ENCODE data around the gene PYGO2.

The PYGO2 gene

DNA sequence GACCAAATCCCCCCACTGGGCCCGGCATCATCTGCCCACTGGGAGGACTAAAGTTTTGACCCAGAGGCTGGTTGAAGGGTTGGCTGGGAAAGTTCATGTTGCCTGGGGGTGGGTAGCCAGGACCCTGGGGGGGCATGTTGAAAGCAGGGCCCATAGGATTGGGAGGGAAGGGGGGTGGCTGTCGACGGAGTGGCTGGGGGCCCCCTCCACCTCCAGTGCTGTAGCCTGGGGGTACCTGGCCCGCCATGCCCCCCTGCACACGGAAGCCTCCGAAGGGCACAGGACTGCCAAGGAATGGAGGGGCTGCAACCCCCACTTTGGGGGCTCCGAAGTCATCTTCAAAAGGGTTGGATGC is 2.2 kb downstream of the PYGO2 start:
- no peak for DNase-seq

GRCh38 chr1:154958681-154959425 is 2.7 kb downstream of the PYGO2 start:
- no peak for DNase-seq

- no peak for DNase-seq
Measured at GRCh38 chr1:154958036-154958435, 3.5 kb downstream of the PYGO2 start.

GRCh38 chr1:154957091-154957657 is 4.4 kb downstream of the PYGO2 start:
- no peak for DNase-seq

- DNase-seq, result no peak
Measured at GRCh38 chr1:154956544-154956941, 5.0 kb downstream of the PYGO2 start.

DNA sequence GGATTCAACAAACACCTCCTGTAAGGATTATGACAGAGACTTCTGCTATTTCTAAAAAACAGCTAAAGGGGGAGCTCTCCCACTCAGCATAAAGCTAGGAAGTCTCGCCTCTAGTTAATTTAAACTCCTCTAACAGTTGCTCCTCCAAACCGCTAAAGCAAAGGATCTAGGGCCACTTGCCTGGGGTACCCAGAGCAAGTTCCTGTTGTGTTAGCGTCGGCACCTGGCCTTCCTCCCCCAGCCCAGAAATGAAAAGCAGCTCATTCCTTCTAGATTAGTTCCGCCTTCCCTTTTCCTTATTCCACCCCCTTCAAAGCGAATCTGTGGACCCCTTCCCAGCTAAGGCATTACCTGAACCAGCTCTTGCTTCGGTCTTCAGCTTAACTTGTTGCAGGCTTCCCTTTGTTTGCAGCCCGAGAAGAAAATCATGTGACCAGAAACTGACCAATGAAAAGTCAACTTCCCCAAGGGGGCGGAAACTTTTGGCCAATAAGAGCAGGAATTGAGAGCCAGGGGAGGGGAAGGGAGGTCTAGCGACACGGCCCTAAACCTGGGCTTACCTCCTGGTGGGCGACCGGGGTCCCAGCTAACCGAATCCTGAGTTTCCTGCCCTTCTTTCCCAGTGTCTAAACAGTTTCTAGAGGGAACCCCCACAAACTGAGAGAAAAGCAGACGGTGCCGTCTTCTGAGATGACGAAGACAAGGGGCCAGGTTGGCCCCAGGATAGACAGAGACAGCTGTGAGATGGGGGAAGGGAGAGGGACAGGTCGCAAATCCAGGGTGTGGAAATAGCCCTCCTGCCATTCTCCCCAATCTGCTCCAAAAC is 5.7 kb downstream of the PYGO2 start, which contains the start of gene PBXIP1:
Gene PBXIP1 (minus strand): TSS at position 382 of the 826 bp plus-strand sequence. CDS start 2,378 bp downstream, outside the sequence.
- peak; percentile 90 for DNase-seq

GRCh38 chr1:154955039-154955717 is 6.4 kb downstream of the PYGO2 start:
- peak; percentile 98 for DNase-seq

GRCh38 chr1:154954541-154954940 is 7.0 kb downstream of the PYGO2 start:
- DNase-seq, result no peak

DNA sequence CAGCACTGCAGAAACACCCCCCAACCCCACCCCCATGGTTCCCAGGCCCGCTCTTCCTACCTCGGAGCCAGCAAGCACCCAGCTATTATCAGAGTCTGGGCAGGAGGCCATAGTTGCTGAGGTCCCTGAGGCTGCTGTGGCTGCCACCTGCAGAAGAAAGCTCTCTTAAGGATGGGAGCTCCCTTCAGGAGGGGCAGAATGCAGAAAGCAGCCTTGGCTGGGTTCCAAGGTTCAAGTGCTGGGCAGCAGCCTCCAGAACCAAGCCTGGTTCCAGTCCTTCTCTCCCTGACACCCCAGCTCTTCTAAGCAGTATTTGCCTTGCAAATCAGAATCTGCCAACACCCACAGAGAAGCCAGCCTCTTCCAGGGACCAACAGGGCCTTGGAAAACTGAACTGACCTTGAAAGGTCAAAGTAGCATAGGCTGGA is 8.0 kb downstream of the PYGO2 start:
- no peak for DNase-seq

DNA sequence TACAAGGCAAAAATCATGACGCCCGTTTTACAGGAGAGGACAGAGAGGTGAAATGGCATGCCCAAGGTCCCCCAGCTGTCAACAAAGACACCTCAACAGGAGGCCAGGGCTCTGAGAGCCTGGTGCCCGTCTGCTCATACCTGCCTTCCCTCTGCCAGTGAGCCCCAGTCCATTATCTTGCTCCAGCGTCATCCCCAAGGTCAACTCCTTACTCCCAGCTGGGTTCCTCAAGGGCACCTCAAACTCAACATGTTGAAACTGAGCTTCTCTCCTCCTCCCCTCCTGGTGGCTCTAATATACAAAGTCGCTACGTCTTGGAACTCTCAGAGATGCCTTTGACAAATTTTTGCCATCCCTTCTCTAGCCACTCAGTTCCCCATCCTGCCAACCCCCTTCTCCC is 8.9 kb downstream of the PYGO2 start:
- DNase-seq, result no peak

DNA sequence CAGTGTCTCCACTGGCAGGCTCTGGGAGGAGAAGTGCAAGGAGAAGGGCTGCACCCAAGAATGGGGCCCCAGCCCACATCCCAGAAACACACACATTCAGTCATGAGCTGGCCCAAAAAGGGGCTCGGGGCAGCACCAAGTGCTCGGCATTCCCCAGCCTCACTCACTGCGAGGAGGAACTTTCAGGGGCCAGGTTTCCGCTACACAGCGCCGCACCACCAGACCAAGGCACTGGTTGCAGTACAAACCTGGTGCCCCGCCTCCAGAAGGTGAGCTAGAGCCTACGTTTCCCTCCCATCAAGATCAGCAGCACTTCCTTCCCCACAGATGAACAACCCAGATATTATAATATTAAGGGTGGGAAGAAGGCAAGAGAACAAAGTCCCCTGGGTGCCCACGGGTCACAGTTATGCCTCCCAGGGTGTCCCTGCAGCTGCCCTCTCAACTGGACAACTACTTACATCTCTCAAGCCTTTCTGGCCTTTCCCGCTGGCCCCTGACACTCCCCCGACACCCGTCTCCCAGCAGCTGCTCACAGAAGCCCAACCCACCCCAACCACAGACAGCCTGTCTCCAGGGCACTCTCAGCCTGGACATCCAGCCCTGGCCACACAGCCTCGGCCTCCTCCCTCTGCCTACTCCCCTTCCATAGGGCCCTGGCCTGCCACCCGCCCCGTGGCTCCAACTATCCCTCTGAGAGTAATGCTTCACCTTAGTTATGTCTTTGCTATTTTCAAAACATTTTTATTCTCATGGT is 9.5 kb downstream of the PYGO2 start:
- DNase-seq, result peak; percentile 66

GRCh38 chr1:154948079-154948478 is 13.5 kb downstream of the PYGO2 start:
- DNase-seq, result no peak

DNA sequence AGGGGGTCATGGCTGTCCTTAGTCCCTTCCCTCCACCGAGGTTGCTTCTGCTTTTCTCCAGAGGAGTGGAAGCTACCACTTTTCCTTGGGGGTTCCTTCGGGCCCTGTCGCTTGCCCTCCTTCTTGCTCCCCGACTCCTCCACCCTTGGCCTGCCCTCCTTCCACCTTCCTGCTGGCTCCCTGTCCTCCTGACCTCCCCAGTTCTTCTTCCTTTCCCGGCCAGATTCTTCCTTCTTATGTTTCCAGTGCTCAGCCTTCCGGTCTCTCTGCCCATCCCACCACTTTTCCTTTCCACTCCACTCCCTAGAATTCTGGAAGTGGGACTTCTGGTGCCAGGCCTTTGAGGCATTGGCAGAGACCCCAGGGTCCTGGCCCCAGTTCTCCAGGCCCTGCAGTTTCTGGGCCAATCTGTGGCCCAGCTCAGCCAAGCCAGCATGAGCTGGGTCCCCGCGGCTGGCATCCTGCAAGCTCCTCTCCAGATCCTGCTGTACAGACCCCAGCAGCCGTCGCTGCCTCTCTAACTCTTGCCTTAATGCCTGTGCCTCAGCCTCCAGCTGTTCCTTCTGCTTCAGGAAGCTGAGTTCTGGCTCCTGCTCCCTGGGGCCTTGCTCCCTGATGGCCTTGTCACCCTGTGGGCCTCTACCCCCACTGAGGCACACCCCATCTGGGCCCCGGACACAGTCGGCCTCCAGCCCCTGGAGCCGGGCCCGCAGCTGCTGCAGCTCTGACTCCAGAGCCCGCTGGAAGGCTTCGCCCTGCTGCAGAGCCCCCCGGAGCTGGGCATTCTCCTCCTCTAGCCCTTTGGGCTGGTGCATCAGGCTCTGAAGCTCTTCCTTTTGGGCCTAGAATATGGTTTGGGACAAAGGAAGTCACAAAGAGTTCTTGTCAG is 15.4 kb downstream of the PYGO2 start:
- DNase-seq, result no peak

DNA sequence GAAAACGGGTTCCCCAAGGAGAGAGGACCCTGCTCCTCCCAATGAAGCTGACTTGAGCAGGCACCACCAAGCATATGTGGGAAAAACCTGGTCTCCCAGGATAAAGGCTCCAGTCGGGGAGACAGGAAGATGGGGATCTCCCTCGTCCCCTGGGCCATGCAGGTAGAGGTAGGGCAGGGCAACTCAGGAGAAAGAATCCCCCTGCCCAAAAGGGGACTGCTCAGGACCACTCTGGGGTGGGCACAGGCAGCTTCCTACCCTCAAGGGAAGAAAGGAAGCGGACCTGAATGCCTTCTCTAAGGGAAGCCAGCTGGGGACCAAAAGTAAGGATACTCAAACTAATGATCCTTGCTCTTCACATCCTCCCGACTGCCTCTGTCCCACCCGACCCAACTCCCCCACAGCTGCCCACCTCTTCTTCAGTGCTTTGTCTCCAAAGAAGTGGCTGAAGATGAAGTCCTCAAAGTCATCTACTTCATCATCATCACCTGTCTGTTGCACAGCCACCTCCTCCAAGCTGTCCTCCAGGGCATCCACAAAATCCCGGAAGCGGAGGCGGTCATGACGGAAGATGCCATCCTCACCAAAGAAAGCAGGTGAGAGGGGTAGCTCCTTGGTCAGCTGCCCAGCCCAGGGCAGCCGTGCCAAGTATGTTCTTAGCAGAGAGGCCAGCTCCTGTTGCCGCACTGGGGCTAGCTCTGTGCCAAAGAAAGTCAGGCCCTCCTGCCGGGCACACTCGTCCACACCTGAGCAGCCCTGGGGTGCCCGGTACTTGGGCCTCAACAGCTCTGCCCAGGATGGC is 16.2 kb downstream of the PYGO2 start:
- DNase-seq, result no peak

DNA sequence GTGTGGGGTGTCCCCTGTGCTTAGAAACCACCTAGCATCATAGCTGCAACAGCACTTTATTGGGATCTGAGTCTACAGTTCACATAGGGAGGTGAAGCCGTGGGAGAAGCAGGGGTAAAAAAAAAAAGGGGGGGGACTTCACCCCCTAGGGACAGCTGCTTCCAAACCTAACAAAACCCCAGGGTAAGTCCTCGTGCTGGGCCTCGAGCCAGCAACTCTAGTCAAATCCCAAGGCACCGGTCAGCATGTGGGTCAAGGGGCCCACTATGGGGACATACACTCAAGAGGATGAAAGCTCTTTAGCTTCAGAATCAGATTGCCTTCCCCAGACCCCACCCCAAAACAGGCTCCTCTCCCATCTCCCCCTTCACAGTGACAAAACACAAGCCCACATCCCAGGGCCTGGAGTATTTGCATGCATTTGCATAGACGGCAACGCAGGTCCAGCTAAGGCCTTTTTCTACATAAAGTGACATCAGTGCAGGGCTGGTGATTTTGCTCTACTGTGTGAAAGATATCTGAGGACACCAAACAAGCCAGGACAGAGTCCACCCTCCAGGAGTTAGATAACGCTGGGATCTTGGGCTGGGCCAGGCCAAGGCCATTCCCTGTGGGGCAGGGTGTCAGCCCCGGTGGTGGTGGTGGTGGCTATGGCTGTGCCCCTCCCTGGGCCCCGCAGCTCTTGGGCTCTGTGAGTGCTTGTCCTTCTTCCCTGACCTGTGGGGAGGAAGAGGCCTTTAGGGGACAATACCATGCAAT is 17.0 kb downstream of the PYGO2 start:
- DNase-seq, result no peak

DNA sequence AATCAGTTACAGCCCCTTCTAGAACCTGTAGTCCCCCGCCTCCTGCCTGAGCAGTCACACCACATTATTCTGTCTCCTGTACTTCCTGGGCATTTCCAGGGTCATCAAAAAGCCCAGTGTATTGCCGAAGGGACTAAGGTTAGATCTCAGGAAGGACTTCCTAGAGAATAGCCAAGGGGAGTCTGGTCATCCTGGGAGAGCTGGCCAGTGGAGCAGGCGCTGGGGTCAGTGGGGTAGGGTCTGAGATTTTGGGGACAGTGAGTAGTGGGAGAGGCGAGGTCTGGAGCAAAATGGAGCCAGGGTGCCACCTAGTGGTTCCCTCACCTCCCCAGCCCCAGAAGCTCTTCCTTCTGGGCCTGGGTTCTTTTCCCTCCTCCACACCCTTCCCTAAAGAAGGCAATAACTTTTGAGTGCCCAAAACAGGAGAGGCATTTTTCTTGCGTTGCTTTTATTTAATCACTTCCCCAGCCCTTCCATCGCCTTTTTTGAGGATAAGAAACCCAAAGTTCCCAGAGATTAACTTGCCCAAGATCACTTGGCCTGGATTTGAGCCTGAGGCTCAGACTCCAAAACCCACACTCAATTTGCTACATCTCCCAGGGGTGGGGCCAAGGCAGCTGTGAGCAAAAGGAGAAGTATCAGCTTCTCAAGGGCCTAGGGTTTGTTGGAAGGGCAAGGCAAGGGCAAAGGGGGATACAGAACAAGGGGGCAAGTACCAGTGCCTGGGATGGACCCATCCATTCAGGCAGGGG is 17.8 kb downstream of the PYGO2 start:
- peak; percentile 26 for DNase-seq

GRCh38 chr1:154941333-154942013 is 20.1 kb downstream of the PYGO2 start:
- DNase-seq, result no peak

DNA sequence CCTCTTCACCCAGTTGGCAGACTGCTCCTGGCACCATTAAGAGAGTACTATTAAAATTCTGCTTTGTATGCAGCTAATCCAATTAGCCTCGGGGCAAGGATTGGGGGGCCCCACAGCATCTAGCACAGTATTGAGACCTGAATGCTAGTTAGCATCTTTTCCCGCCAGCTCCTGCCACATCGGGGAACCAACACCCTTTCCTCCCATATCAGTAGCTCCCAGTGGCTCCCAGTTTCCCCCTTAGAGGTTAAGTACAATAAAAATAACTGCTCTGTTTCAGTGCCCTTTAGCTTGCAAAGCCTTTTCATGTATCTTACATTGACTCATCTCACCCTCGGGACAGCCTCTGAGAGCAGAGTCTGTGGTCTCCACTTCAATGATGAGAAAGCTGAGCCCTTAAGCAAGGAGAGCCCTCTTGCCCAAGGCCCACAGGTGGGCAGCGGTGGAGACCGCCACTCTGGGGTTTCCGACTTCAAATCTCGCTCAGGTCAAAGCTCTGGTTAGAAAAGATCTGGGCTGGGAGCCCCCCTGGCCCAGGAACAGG is 20.9 kb downstream of the PYGO2 start:
- no peak for DNase-seq
